Skeletal muscle tissue (tissue), 4 donors: ENCODE data around the gene APOL2. TPM values are rescaled to one million over a fixed set of nuclear protein-coding genes. Genes with fewer than 3 reads are reported as not detected.

Experiments
- H3K27ac ChIP-seq: one replicate; pipeline ENCODE4 v1.7.0; 2013; ENCODE audit warnings: mild to moderate bottlenecking, low read depth, low read length, inconsistent platforms
- H3K27me3 ChIP-seq, 3 donors: one replicate each; pipeline ENCODE4 v1.7.0; 2013; ENCODE audit warnings: low read length in 3 of 3; ENCODE audit not compliant: control insufficient read depth in 3 of 3, insufficient read depth in 3 of 3
- H3K36me3 ChIP-seq, 3 donors: one replicate each; pipeline ENCODE4 v1.7.0; 2013; ENCODE audit warnings: low read length in 3 of 3; ENCODE audit not compliant: control insufficient read depth in 3 of 3, insufficient read depth in 3 of 3
- H3K4me1 ChIP-seq, 3 donors: one replicate each; pipeline ENCODE4 v1.7.0; 2013; ENCODE audit warnings: low read length in 3 of 3, mild to moderate bottlenecking in 3 of 3; ENCODE audit not compliant: control insufficient read depth in 3 of 3, insufficient read depth in 3 of 3
- H3K4me3 ChIP-seq, 3 donors: one replicate each; pipeline ENCODE4 v1.7.0; 2013; ENCODE audit warnings: low read length in 3 of 3
- H3K9ac ChIP-seq, 3 donors: one replicate each; pipeline ENCODE4 v1.7.0; 2013; ENCODE audit warnings: low read length in 3 of 3, mild to moderate bottlenecking in 3 of 3, moderate library complexity in 2 of 3, low read depth in 1 of 3
- H3K9me3 ChIP-seq, 3 donors: one replicate each; pipeline ENCODE4 v1.7.0; 2013; ENCODE audit warnings: low read length in 3 of 3; ENCODE audit not compliant: control insufficient read depth in 3 of 3
- total RNA-seq: library from RNA; depleted of rRNA; stranded (reverse); fragments of >200 nt; gene quantifications from one replicate; pipeline ENCODE4 v1.2.3, GENCODE V29; 2014
- donor health status: Osteomylitis.

APOL2 gene
- total RNA-seq, 1 donor from 2014 or later = 21.4 TPM

GRCh38 chr22:36244522-36245391 lies 5.4 kb upstream of the APOL2 start:
- Histone ChIP-seq H3K9me3 (no peaks in the 10 kb centered on the region), H3K36me3 (no peaks in the 10 kb centered on the region), H3K9ac (peak overlapping the region in 1 of 3 donors; percentile 45), H3K4me1 (peaks cover 16 to 24% (median 23%) of the 10 kb centered on the region in 3 donors), H3K4me3 (no peak overlapping the region), H3K27ac (no peak overlapping the region), H3K27me3 (no peaks in the 10 kb centered on the region)

- H3K4me1 ChIP-seq = peaks cover 19 to 29% (median 27%) of the 10 kb centered on the region in 3 donors
- H3K27ac ChIP-seq = peak overlapping the region; percentile 28
- H3K27me3 ChIP-seq = no peaks in the 10 kb centered on the region
- peak overlapping the region in 2 of 3 donors; percentile 8 to 45 for H3K9ac ChIP-seq
- H3K4me3 ChIP-seq = peak overlapping the region in 1 of 3 donors; percentile 6
- H3K36me3 ChIP-seq = peaks cover 0 to 2% (median 0%) of the 10 kb centered on the region in 3 donors
- no peaks in the 10 kb centered on the region for H3K9me3 ChIP-seq
Observed at GRCh38 chr22:36243986-36244385, 4.7 kb upstream of the APOL2 start.

GRCh38 chr22:36239150-36239400 lies 252 bp downstream of the APOL2 start:
- Histone ChIP-seq H3K4me1 (peaks cover 45 to 55% (median 50%) of the 10 kb centered on the region in 3 donors), H3K36me3 (peaks cover 0 to 4% (median 0%) of the 10 kb centered on the region in 3 donors), H3K27ac (peak overlapping the region; percentile 93), H3K4me3 (peak overlapping the region; percentile 80 to 98 (median 94)), H3K9me3 (no peaks in the 10 kb centered on the region), H3K9ac (peak overlapping the region; percentile 91 to 94 (median 91)), H3K27me3 (no peaks in the 10 kb centered on the region)

- H3K9ac ChIP-seq = peak overlapping the region; percentile 91 to 94 (median 91)
- H3K27me3 ChIP-seq = no peaks in the 10 kb centered on the region
- peaks cover 0 to 6% (median 3%) of the 10 kb centered on the region in 3 donors for H3K36me3 ChIP-seq
- H3K9me3 ChIP-seq = no peaks in the 10 kb centered on the region
- H3K27ac ChIP-seq = peak overlapping the region; percentile 93
- peak overlapping the region; percentile 80 to 98 (median 94) for H3K4me3 ChIP-seq
- H3K4me1 ChIP-seq = peaks cover 40 to 50% (median 45%) of the 10 kb centered on the region in 3 donors
Observed at GRCh38 chr22:36238373-36239149, 766 bp downstream of the APOL2 start.

GRCh38 chr22:36237462-36238372 lies 1.6 kb downstream of the APOL2 start:
- Histone ChIP-seq H3K4me1 (peaks cover 39 to 47% (median 43%) of the 10 kb centered on the region in 3 donors), H3K9ac (peak overlapping the region; percentile 91 to 94 (median 91))

GRCh38 chr22:36236388-36237319 lies 2.7 kb downstream of the APOL2 start:
- Histone ChIP-seq H3K27ac (no peak overlapping the region), H3K4me1 (peaks cover 39 to 47% (median 43%) of the 10 kb centered on the region in 3 donors), H3K36me3 (peaks cover 15 to 21% (median 21%) of the 10 kb centered on the region in 3 donors), H3K4me3 (peak overlapping the region; percentile 57 to 80 (median 65)), H3K27me3 (no peaks in the 10 kb centered on the region), H3K9me3 (no peaks in the 10 kb centered on the region), H3K9ac (peak overlapping the region in 2 of 3 donors; percentile 26 to 91)

More at GRCh38 chr22:36237462-36238372, 1.6 kb downstream of the APOL2 start:
- peaks cover 8 to 14% (median 11%) of the 10 kb centered on the region in 3 donors for H3K36me3 ChIP-seq
- H3K27me3 ChIP-seq = no peaks in the 10 kb centered on the region
- H3K9me3 ChIP-seq = no peaks in the 10 kb centered on the region
- H3K4me3 ChIP-seq = peak overlapping the region; percentile 65 to 98 (median 80)
- H3K27ac ChIP-seq = peak overlapping the region; percentile 93

- Histone ChIP-seq H3K36me3 (peaks cover 24 to 32% (median 29%) of the 10 kb centered on the region in 3 donors), H3K27me3 (no peaks in the 10 kb centered on the region), H3K9ac (no peak overlapping the region), H3K4me3 (no peak overlapping the region), H3K27ac (no peak overlapping the region), H3K9me3 (no peaks in the 10 kb centered on the region), H3K4me1 (peaks cover 39 to 47% (median 43%) of the 10 kb centered on the region in 3 donors)
Observed at GRCh38 chr22:36235585-36235984, 3.7 kb downstream of the APOL2 start.

- no peaks in the 10 kb centered on the region for H3K27me3 ChIP-seq
- H3K9me3 ChIP-seq = no peaks in the 10 kb centered on the region
- peaks cover 37 to 46% (median 42%) of the 10 kb centered on the region in 3 donors for H3K4me1 ChIP-seq
- H3K27ac ChIP-seq = no peak overlapping the region
- H3K9ac ChIP-seq = no peak overlapping the region
- H3K36me3 ChIP-seq = peaks cover 31 to 38% (median 34%) of the 10 kb centered on the region in 3 donors
- H3K4me3 ChIP-seq = no peak overlapping the region
Observed at GRCh38 chr22:36234919-36235318, 4.4 kb downstream of the APOL2 start.
